NCI-H1417 (cell line): Measurements from ENCODE around the gene CALCR.
A peak's percentile ranks its signal among the peaks of the same experiment; 100 is the strongest.
"Not testable (repeated sequence)": the region's sequence is repeated elsewhere in the genome, so short reads cannot be mapped to it uniquely, and the experiment has no call there.

Experiments
- DNase-seq, 3 experiments: peaks; one replicate each; lab custom pipeline; 2025; lab: John Stamatoyannopoulos, UW

CALCR gene

GRCh38 chr7:93562106-93562505 is 12.4 kb downstream of the CALCR start:
- no peak for DNase-seq

GRCh38 chr7:93559639-93560491 is 14.7 kb downstream of the CALCR start:
- DNase-seq: no peak

- DNase-seq: peak in 1 of 3 experiments; percentile 28
These were observed 15.6 kb downstream of the CALCR start for GRCh38 chr7:93558705-93559614.

- no peak for DNase-seq
These were observed 22.6 kb downstream of the CALCR start for GRCh38 chr7:93551931-93552330.

- DNase-seq: peak in 2 of 3 experiments; percentile 28 to 64
These were observed 23.2 kb downstream of the CALCR start for GRCh38 chr7:93551063-93551895.

GRCh38 chr7:93547716-93548115 is 26.8 kb downstream of the CALCR start:
- DNase-seq: no peak

- DNase-seq: peak in 1 of 3 experiments; percentile 33
These were observed 29.8 kb downstream of the CALCR start for GRCh38 chr7:93544691-93545090.

GRCh38 chr7:93538061-93538460 is 36.5 kb downstream of the CALCR start:
- DNase-seq: no peak

- DNase-seq: no peak
These were observed 38.9 kb downstream of the CALCR start for GRCh38 chr7:93535616-93536015.

GRCh38 chr7:93530701-93531100 is 43.8 kb downstream of the CALCR start:
- DNase-seq: peak in 1 of 3 experiments; percentile 34

- DNase-seq: no peak
These were observed 57.7 kb downstream of the CALCR start for GRCh38 chr7:93516834-93517233.

- no peak for DNase-seq
These were observed 59.4 kb downstream of the CALCR start for GRCh38 chr7:93515144-93515543.

- DNase-seq: no peak
These were observed 65.2 kb downstream of the CALCR start for GRCh38 chr7:93509303-93509702.

GRCh38 chr7:93503088-93503487 is 71.4 kb downstream of the CALCR start:
- DNase-seq: no peak

- DNase-seq: not testable (repeated sequence)
These were observed 82.7 kb downstream of the CALCR start for GRCh38 chr7:93491860-93492259.

- DNase-seq: no peak
These were observed 97.8 kb downstream of the CALCR start for GRCh38 chr7:93476491-93477344.

- peak in 1 of 3 experiments; percentile 27 for DNase-seq
These were observed 98.7 kb downstream of the CALCR start for GRCh38 chr7:93475811-93476210.

- DNase-seq: peak in 2 of 3 experiments; percentile 26 to 71
These were observed 103.1 kb downstream of the CALCR start for GRCh38 chr7:93471456-93471855.

GRCh38 chr7:93463764-93464163 is 110.8 kb downstream of the CALCR start:
- no peak for DNase-seq

GRCh38 chr7:93461350-93461749 is 113.2 kb downstream of the CALCR start:
- peak in 2 of 3 experiments; percentile 40 to 77 for DNase-seq

- no peak for DNase-seq
These were observed 121.3 kb downstream of the CALCR start for GRCh38 chr7:93453262-93453661.
